GM12865 (cell line): ENCODE measurements around the gene MVD.
"Not testable (repeated sequence)": the region's sequence is repeated elsewhere in the genome, so short reads cannot be mapped to it uniquely, and the experiment has no call there.

ENCODE experiments used
- DNase-seq: peaks from one replicate; pipeline ENCODE4 v3.0.0; 2010; ENCODE audit warnings: low read depth
- H3K4me3 ChIP-seq: 2 replicates; pipeline ENCODE4 v1.5.1; 2011; ENCODE audit warnings: mild to moderate bottlenecking, low read depth, low read length, control low read depth
- CTCF ChIP-seq: IDR thresholded peaks from 2 replicates; pipeline ENCODE4 v1.5.1; 2011; ENCODE audit warnings: low read length, control low read depth, low read depth, inconsistent platforms; ENCODE audit not compliant: insufficient read depth; ENCODE audit errors: missing control alignments

The MVD gene

GRCh38 chr16:88672776-88673175 is 9.9 kb upstream of the MVD start:
- no peak for DNase-seq
- TF ChIP-seq CTCF, result no peak
- no peak overlapping the region for H3K4me3 ChIP-seq

GRCh38 chr16:88671806-88672205 is 8.9 kb upstream of the MVD start:
- no peak overlapping the region for H3K4me3 ChIP-seq
- no peak for TF ChIP-seq CTCF
- DNase-seq, result no peak

GRCh38 chr16:88669980-88670379 is 7.1 kb upstream of the MVD start:
- DNase-seq, result no peak
- H3K4me3 ChIP-seq, result no peak overlapping the region
- TF ChIP-seq CTCF, result no peak

- DNase-seq, H3K4me3 ChIP-seq: not testable (repeated sequence)
Measured at GRCh38 chr16:88669493-88669892, 6.6 kb upstream of the MVD start.

- TF ChIP-seq CTCF, result no peak
- DNase-seq, result no peak
- no peak overlapping the region for H3K4me3 ChIP-seq
Measured at GRCh38 chr16:88667461-88667860, 4.6 kb upstream of the MVD start.

GRCh38 chr16:88665570-88665969 is 2.7 kb upstream of the MVD start:
- no peak for TF ChIP-seq CTCF
- no peak overlapping the region for H3K4me3 ChIP-seq
- DNase-seq, result no peak

- no peak for TF ChIP-seq CTCF
- H3K4me3 ChIP-seq, result no peak overlapping the region
- peak; percentile 54 for DNase-seq
Measured at GRCh38 chr16:88665148-88665547, 2.3 kb upstream of the MVD start.

- TF ChIP-seq CTCF, result no peak
- no peak for DNase-seq
- H3K4me3 ChIP-seq, result peak overlapping the region; percentile 95
Measured at GRCh38 chr16:88662222-88662842, 559 bp downstream of the MVD start.
